ENCODE measurements around the gene LRP1B.

GRCh38 chr2:141517180-141517851 is 613.5 kb downstream of the LRP1B start:
- TF ChIP-seq POLR2A (IDR thresholded peaks at IDR 0.05; ENCODE audit: low read length) (no peak), MAX (IDR thresholded peaks at IDR 0.05) (no peak)

All from A549 (cell line).